Muscle of leg (tissue), 11 donors: ENCODE data around the gene SFRP2. TPM values are rescaled to one million over a fixed set of nuclear protein-coding genes. Genes with fewer than 3 reads are reported as not detected.
A peak's percentile ranks its signal among the peaks of the same experiment; 100 is the strongest.

Source experiments
- DNase-seq: peaks from one replicate; pipeline ENCODE4 v3.0.0; 2013
- H3K27ac ChIP-seq: one replicate; pipeline ENCODE4 v1.5.1; 2013; ENCODE audit warnings: mild to moderate bottlenecking, low read length, control low read depth
- H3K27me3 ChIP-seq: one replicate; pipeline ENCODE4 v1.6.1; 2013; ENCODE audit warnings: low read length; ENCODE audit not compliant: control insufficient read depth, insufficient read depth
- H3K36me3 ChIP-seq: one replicate; pipeline ENCODE4 v1.6.1; 2013; ENCODE audit warnings: low read length; ENCODE audit not compliant: control insufficient read depth, insufficient read depth
- H3K4me1 ChIP-seq: one replicate; pipeline ENCODE4 v1.6.1; 2013; ENCODE audit warnings: low read length; ENCODE audit not compliant: control insufficient read depth, insufficient read depth
- H3K4me3 ChIP-seq: one replicate; pipeline ENCODE4 v1.5.1; 2013; ENCODE audit warnings: low read length, control low read depth
- H3K9me3 ChIP-seq: replicated peaks from 2 replicates; pipeline ENCODE4 v1.6.1; 2013; ENCODE audit warnings: low read depth, low read length; ENCODE audit not compliant: control insufficient read depth
- WGBS: methylation state at CpG from one replicate; pipeline ENCODE4 v1.1.5; 2013; ENCODE audit warnings: missing lambda C conversion rate; ENCODE audit not compliant: insufficient coverage; 5-methylcytosine and 5-hydroxymethylcytosine counted together
- polyA plus RNA-seq, 8 donors: library from polyadenylated mRNA; unstranded; fragments of 120-200 nt; gene quantifications; one replicate each; pipeline versions ENCODE4 v1.2.1 to v1.2.3, GENCODE V29; 2013; ENCODE audit warnings: inconsistent platforms in 1 of 8, low replicate concordance in 1 of 8; ENCODE audit not compliant: insufficient read length in 8 of 8, insufficient read depth in 1 of 8
- total RNA-seq: library from RNA; stranded (reverse); fragments of 120-200 nt; gene quantifications from one replicate; pipeline ENCODE4 v1.2.4, GENCODE V29; 2013

The SFRP2 gene
- total and polyA plus RNA-seq, 9 donors = 33.7 to 136 (median 70.1) TPM

- DNase-seq = no peak
- H3K36me3 ChIP-seq = no peaks in the 10 kb centered on the region
- H3K4me3 ChIP-seq = no peak overlapping the region
- no peaks in the 10 kb centered on the region for H3K4me1 ChIP-seq
- H3K9me3 ChIP-seq = no peaks in the 10 kb centered on the region
- WGBS = no CpG with 5 or more reads among the region's 1 CpG
- H3K27ac ChIP-seq = no peak overlapping the region
- peaks cover 4% of the 10 kb centered on the region for H3K27me3 ChIP-seq
Measured at GRCh38 chr4:153778383-153778782, 10.5 kb downstream of the SFRP2 start.

GRCh38 chr4:153777421-153777820 is 11.5 kb downstream of the SFRP2 start:
- H3K27ac ChIP-seq = no peak overlapping the region
- no peaks in the 10 kb centered on the region for H3K4me1 ChIP-seq
- no peaks in the 10 kb centered on the region for H3K36me3 ChIP-seq
- no peak for DNase-seq
- no peak overlapping the region for H3K4me3 ChIP-seq
- no peaks in the 10 kb centered on the region for H3K9me3 ChIP-seq
- H3K27me3 ChIP-seq = peaks cover 4% of the 10 kb centered on the region

GRCh38 chr4:153776601-153777000 is 12.3 kb downstream of the SFRP2 start:
- Histone ChIP-seq H3K27ac (no peak overlapping the region), H3K9me3 (no peaks in the 10 kb centered on the region), H3K27me3 (peaks cover 2% of the 10 kb centered on the region), H3K36me3 (no peaks in the 10 kb centered on the region), H3K4me3 (no peak overlapping the region), H3K4me1 (no peaks in the 10 kb centered on the region)
- DNase-seq = no peak
- 100% methylated on average over 1 of the region's 3 CpGs for WGBS

- WGBS = 73% methylated on average over 2 of the region's 2 CpGs
- no peaks in the 10 kb centered on the region for H3K36me3 ChIP-seq
- no peaks in the 10 kb centered on the region for H3K27me3 ChIP-seq
- H3K4me3 ChIP-seq = no peak overlapping the region
- no peak overlapping the region for H3K27ac ChIP-seq
- no peaks in the 10 kb centered on the region for H3K9me3 ChIP-seq
- H3K4me1 ChIP-seq = no peaks in the 10 kb centered on the region
- no peak for DNase-seq
Measured at GRCh38 chr4:153773236-153773690, 15.6 kb downstream of the SFRP2 start.

GRCh38 chr4:153771046-153771445 is 17.8 kb downstream of the SFRP2 start:
- no peaks in the 10 kb centered on the region for H3K9me3 ChIP-seq
- no peaks in the 10 kb centered on the region for H3K4me1 ChIP-seq
- DNase-seq = no peak
- no peak overlapping the region for H3K4me3 ChIP-seq
- no peaks in the 10 kb centered on the region for H3K36me3 ChIP-seq
- H3K27ac ChIP-seq = no peak overlapping the region
- no peaks in the 10 kb centered on the region for H3K27me3 ChIP-seq

GRCh38 chr4:153766758-153767157 is 22.1 kb downstream of the SFRP2 start:
- no peaks in the 10 kb centered on the region for H3K36me3 ChIP-seq
- no peak overlapping the region for H3K4me3 ChIP-seq
- DNase-seq = no peak
- no peaks in the 10 kb centered on the region for H3K4me1 ChIP-seq
- WGBS = 96% methylated on average over 3 of the region's 6 CpGs
- H3K27me3 ChIP-seq = no peaks in the 10 kb centered on the region
- no peak overlapping the region for H3K27ac ChIP-seq
- no peaks in the 10 kb centered on the region for H3K9me3 ChIP-seq

- H3K27ac ChIP-seq = no peak overlapping the region
- no peak overlapping the region for H3K4me3 ChIP-seq
- no peak for DNase-seq
- H3K27me3 ChIP-seq = peaks cover 1% of the 10 kb centered on the region
- H3K4me1 ChIP-seq = no peaks in the 10 kb centered on the region
- WGBS = 88% methylated on average over 5 of the region's 8 CpGs
- no peaks in the 10 kb centered on the region for H3K36me3 ChIP-seq
- H3K9me3 ChIP-seq = no peaks in the 10 kb centered on the region
Measured at GRCh38 chr4:153765894-153766293, 23.0 kb downstream of the SFRP2 start.

GRCh38 chr4:153764601-153765368 is 24.1 kb downstream of the SFRP2 start:
- no peak for DNase-seq
- WGBS = 16% methylated on average over 3 of the region's 5 CpGs
- peaks cover 6% of the 10 kb centered on the region for H3K27me3 ChIP-seq
- H3K9me3 ChIP-seq = no peaks in the 10 kb centered on the region
- no peak overlapping the region for H3K4me3 ChIP-seq
- no peaks in the 10 kb centered on the region for H3K36me3 ChIP-seq
- H3K4me1 ChIP-seq = no peaks in the 10 kb centered on the region
- no peak overlapping the region for H3K27ac ChIP-seq

- no peaks in the 10 kb centered on the region for H3K36me3 ChIP-seq
- no peak for DNase-seq
- H3K9me3 ChIP-seq = no peaks in the 10 kb centered on the region
- H3K27me3 ChIP-seq = peaks cover 15% of the 10 kb centered on the region
- H3K4me3 ChIP-seq = no peak overlapping the region
- no peak overlapping the region for H3K27ac ChIP-seq
- H3K4me1 ChIP-seq = peaks cover 5% of the 10 kb centered on the region
- WGBS = no CpG with 5 or more reads among the region's 1 CpG
Measured at GRCh38 chr4:153763404-153763803, 25.5 kb downstream of the SFRP2 start.

- Histone ChIP-seq H3K4me3 (peak within 1 kb of the TSS; percentile 39), H3K36me3 (no peaks in the 10 kb centered on the region), H3K27me3 (peaks cover 19% of the 10 kb centered on the region), H3K9me3 (peaks cover 1% of the 10 kb centered on the region), H3K27ac (no peak within 1 kb of the TSS), H3K4me1 (peaks cover 5% of the 10 kb centered on the region)
- WGBS = 2% methylated on average over 69 of the region's 76 CpGs
- DNase-seq = peak; percentile 36
Measured at GRCh38 chr4:153759407-153760316, 29.2 kb downstream of the SFRP2 start, which contains the start of gene RNF175. Gene RNF175 (minus strand): TSS chr4:153760024. CDS start chr4:153759862, 162 bp downstream.
